ENCODE results near the gene RDH16.
"Not testable (repeated sequence)": the region's sequence is repeated elsewhere in the genome, so short reads cannot be mapped to it uniquely, and the experiment has no call there.

RDH16 gene

GRCh38 chr12:56965124-56965523, 7.7 kb upstream of the RDH16 start:
- not testable (repeated sequence) for H3K9me2 ChIP-seq (replicated peaks; ENCODE audit: control insufficient read depth, low read length); H3F3A ChIP-seq (ENCODE audit: control insufficient read depth, insufficient read depth); H3K79me2 ChIP-seq (ENCODE audit: control insufficient read depth, low read length); H3K4me1 ChIP-seq (ENCODE audit: control insufficient read depth, low read length); H3K9me3 ChIP-seq (ENCODE audit: control insufficient read depth, insufficient read depth, low read length); H3K4me2 ChIP-seq (ENCODE audit: low read length); H3K4me3 ChIP-seq (ENCODE audit: low read length); H3K36me3 ChIP-seq (ENCODE audit: control insufficient read depth, low read length); H4K20me1 ChIP-seq (ENCODE audit: control insufficient read depth, insufficient read depth, low read depth, low read length); H3K27ac ChIP-seq (ENCODE audit: low read depth, low read length); H3K27me3 ChIP-seq (ENCODE audit: control insufficient read depth, low read length)

- H3K9me2 ChIP-seq (replicated peaks; ENCODE audit: control insufficient read depth, low read length); H3K4me1 ChIP-seq (ENCODE audit: control insufficient read depth, low read length); H3K4me3 ChIP-seq (ENCODE audit: low read length); H3K27ac ChIP-seq (ENCODE audit: low read depth, low read length); H3K9me3 ChIP-seq (ENCODE audit: control insufficient read depth, insufficient read depth, low read length); H3F3A ChIP-seq (ENCODE audit: control insufficient read depth, insufficient read depth); H4K20me1 ChIP-seq (ENCODE audit: control insufficient read depth, insufficient read depth, low read depth, low read length); H3K4me2 ChIP-seq (ENCODE audit: low read length); H3K79me2 ChIP-seq (ENCODE audit: control insufficient read depth, low read length); H3K36me3 ChIP-seq (ENCODE audit: control insufficient read depth, low read length); H3K27me3 ChIP-seq (ENCODE audit: control insufficient read depth, low read length): not testable (repeated sequence)
Observed at GRCh38 chr12:56963557-56963956, 6.1 kb upstream of the RDH16 start.

GRCh38 chr12:56962247-56962646, 4.8 kb upstream of the RDH16 start:
- H3K9me3 ChIP-seq (ENCODE audit: control insufficient read depth, insufficient read depth, low read length); H3K9me2 ChIP-seq (replicated peaks; ENCODE audit: control insufficient read depth, low read length); H3K4me3 ChIP-seq (ENCODE audit: low read length); H3K4me2 ChIP-seq (ENCODE audit: low read length); H3K79me2 ChIP-seq (ENCODE audit: control insufficient read depth, low read length); H3F3A ChIP-seq (ENCODE audit: control insufficient read depth, insufficient read depth); H3K27ac ChIP-seq (ENCODE audit: low read depth, low read length); H3K4me1 ChIP-seq (ENCODE audit: control insufficient read depth, low read length); H4K20me1 ChIP-seq (ENCODE audit: control insufficient read depth, insufficient read depth, low read depth, low read length); H3K36me3 ChIP-seq (ENCODE audit: control insufficient read depth, low read length): not testable (repeated sequence)
- peaks cover 20% of the 10 kb centered on the region for H3K27me3 ChIP-seq (ENCODE audit: control insufficient read depth, low read length)

- H3K4me3 ChIP-seq (ENCODE audit: low read length): no peak overlapping the region
- H3K79me2 ChIP-seq (ENCODE audit: control insufficient read depth, low read length): no peaks in the 10 kb centered on the region
- H3K27ac ChIP-seq (ENCODE audit: low read depth, low read length): no peak overlapping the region
- H3K27me3 ChIP-seq (ENCODE audit: control insufficient read depth, low read length): peaks cover 39% of the 10 kb centered on the region
- no peak overlapping the region for H3K4me2 ChIP-seq (ENCODE audit: low read length)
- no peaks in the 10 kb centered on the region for H3K9me2 ChIP-seq (replicated peaks; ENCODE audit: control insufficient read depth, low read length)
- H3K36me3 ChIP-seq (ENCODE audit: control insufficient read depth, low read length): no peaks in the 10 kb centered on the region
- no peaks in the 10 kb centered on the region for H3K4me1 ChIP-seq (ENCODE audit: control insufficient read depth, low read length)
- no peaks in the 10 kb centered on the region for H3F3A ChIP-seq (ENCODE audit: control insufficient read depth, insufficient read depth)
- H4K20me1 ChIP-seq (ENCODE audit: control insufficient read depth, insufficient read depth, low read depth, low read length): no peaks in the 10 kb centered on the region
- H3K9me3 ChIP-seq (ENCODE audit: control insufficient read depth, insufficient read depth, low read length): no peaks in the 10 kb centered on the region
- TF ChIP-seq EZH2phosphoT487 (IDR thresholded peaks at IDR 0.05; ENCODE audit: borderline replicate concordance, low read length) (no peak), CTCF (IDR thresholded peaks at IDR 0.05; ENCODE audit: low read depth, low read length, poor library complexity, severe bottlenecking) (no peak)
Observed at GRCh38 chr12:56958422-56958821, 1.0 kb upstream of the RDH16 start.

GRCh38 chr12:56955631-56956256, 1.7 kb downstream of the RDH16 start:
- Histone ChIP-seq H4K20me1 (ENCODE audit: control insufficient read depth, insufficient read depth, low read depth, low read length) (no peaks in the 10 kb centered on the region), H3K79me2 (ENCODE audit: control insufficient read depth, low read length) (no peaks in the 10 kb centered on the region), H3F3A (ENCODE audit: control insufficient read depth, insufficient read depth) (no peaks in the 10 kb centered on the region), H3K4me1 (ENCODE audit: control insufficient read depth, low read length) (no peaks in the 10 kb centered on the region), H3K27ac (ENCODE audit: low read depth, low read length) (no peak overlapping the region), H3K4me2 (ENCODE audit: low read length) (no peak overlapping the region), H3K9me3 (ENCODE audit: control insufficient read depth, insufficient read depth, low read length) (no peaks in the 10 kb centered on the region), H3K4me3 (ENCODE audit: low read length) (no peak overlapping the region), H3K9me2 (replicated peaks; ENCODE audit: control insufficient read depth, low read length) (no peaks in the 10 kb centered on the region), H3K27me3 (ENCODE audit: control insufficient read depth, low read length) (peaks cover 39% of the 10 kb centered on the region), H3K36me3 (ENCODE audit: control insufficient read depth, low read length) (no peaks in the 10 kb centered on the region)
- TF ChIP-seq CTCF (IDR thresholded peaks at IDR 0.05; ENCODE audit: low read depth, low read length, poor library complexity, severe bottlenecking) (no peak), EZH2phosphoT487 (IDR thresholded peaks at IDR 0.05; ENCODE audit: borderline replicate concordance, low read length) (no peak)
